DOHH2 (cell line): Measurements from ENCODE around the gene TCHHL1.

ENCODE experiments used
- CTCF ChIP-seq: fragments of 200-600 bp; sonication (generic); IDR thresholded peaks from one replicate; pipeline ENCODE4 v1.5.1; 2014; ENCODE audit warnings: antibody characterized with exemption, mild to moderate bottlenecking, low read depth, low read length; ENCODE audit not compliant: poor library complexity, severe bottlenecking
- EZH2phosphoT487 ChIP-seq: fragments of 200-600 bp; sonication (generic); IDR thresholded peaks from 2 replicates; pipeline ENCODE4 v1.6.1; 2017; ENCODE audit warnings: borderline replicate concordance, mild to moderate bottlenecking, antibody characterized with exemption, low read length, moderate library complexity, mixed read lengths

- TF ChIP-seq CTCF (no peak), EZH2phosphoT487 (no peak)
Observed at GRCh38 chr1:152125834-152126443, 37.1 kb upstream of the TCHHL1 start.
